Lower leg skin (tissue), 4 donors: ENCODE measurements around the gene OR8D4. TPM values are rescaled to one million over a fixed set of nuclear protein-coding genes. Genes with fewer than 3 reads are reported as not detected.

ENCODE experiments used
- DNase-seq, 2 donors: peaks; one replicate each; pipeline ENCODE4 v3.0.0-alpha.2; 2019; ENCODE audit warnings: low spot score in 2 of 2
- H3K4me3 ChIP-seq: fragments of 200-600 bp; sonication (generic); 2 replicates; pipeline ENCODE4 v1.5.1; 2017; ENCODE audit warnings: mild to moderate bottlenecking, low read depth; ENCODE audit not compliant: poor library complexity, severe bottlenecking
- POLR2A ChIP-seq, 2 donors: fragments of 450-650 bp; IDR thresholded peaks; one replicate each; pipeline ENCODE4 v1.6.1; 2016 to 2017; ENCODE audit warnings: antibody characterized with exemption in 2 of 2, mild to moderate bottlenecking in 1 of 2, moderate library complexity in 1 of 2
- WGBS, 2 donors: methylation state at CpG; one replicate each; pipeline ENCODE4 v1.1.5; 2018; 5-methylcytosine and 5-hydroxymethylcytosine counted together
- intact Hi-C: fragments of 100-400 bp; cut with DNase I; formaldehyde crosslinking; loops from one replicate; pipeline ENCODE4 v1.15.0; 2023; ENCODE audit warnings: low total_unique reads
- total RNA-seq, 4 donors: library from RNA; depleted of rRNA; stranded (reverse); fragments of >200 nt; gene quantifications; one replicate each; pipeline ENCODE4 v1.1.0, GENCODE V29; 2016
- TF ChIP-seq, protein P1 (sequence below), 3 donors: fragments of 450-650 bp; IDR thresholded peaks; one replicate each; pipeline ENCODE4 v1.5.1; 2016; ENCODE audit warnings: antibody characterized with exemption in 3 of 3, mild to moderate bottlenecking in 3 of 3, moderate library complexity in 2 of 3

The OR8D4 gene
- total RNA-seq, 4 donors from 2014 or later, result 0.06 TPM; not detected in 3

DNA sequence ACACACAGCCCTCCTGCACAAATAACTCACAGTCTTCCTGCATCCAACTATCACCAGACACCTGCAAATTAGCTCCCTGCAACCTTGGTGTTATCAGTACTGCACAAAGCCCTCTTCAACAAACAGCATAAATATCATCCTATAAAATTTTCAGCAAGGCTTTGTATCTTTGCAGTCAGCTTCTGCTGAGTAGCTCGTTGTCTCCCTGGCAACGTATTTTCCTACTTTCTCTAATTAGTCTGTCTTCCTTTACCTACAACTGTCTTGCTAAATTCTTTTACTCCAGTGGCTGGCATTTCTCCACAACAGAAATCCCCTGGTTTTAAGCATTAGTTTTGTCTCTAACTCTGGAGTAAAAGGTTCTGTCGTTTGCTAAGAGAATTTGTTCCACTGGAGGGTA, 3.9 kb downstream of the OR8D4 start:
- 49% methylated on average over 3 of the region's 3 CpGs for WGBS, 2 donors
- no peak for TF ChIP-seq POLR2A (IDR thresholded peaks at IDR 0.05)
- TF ChIP-seq, protein P1, sequence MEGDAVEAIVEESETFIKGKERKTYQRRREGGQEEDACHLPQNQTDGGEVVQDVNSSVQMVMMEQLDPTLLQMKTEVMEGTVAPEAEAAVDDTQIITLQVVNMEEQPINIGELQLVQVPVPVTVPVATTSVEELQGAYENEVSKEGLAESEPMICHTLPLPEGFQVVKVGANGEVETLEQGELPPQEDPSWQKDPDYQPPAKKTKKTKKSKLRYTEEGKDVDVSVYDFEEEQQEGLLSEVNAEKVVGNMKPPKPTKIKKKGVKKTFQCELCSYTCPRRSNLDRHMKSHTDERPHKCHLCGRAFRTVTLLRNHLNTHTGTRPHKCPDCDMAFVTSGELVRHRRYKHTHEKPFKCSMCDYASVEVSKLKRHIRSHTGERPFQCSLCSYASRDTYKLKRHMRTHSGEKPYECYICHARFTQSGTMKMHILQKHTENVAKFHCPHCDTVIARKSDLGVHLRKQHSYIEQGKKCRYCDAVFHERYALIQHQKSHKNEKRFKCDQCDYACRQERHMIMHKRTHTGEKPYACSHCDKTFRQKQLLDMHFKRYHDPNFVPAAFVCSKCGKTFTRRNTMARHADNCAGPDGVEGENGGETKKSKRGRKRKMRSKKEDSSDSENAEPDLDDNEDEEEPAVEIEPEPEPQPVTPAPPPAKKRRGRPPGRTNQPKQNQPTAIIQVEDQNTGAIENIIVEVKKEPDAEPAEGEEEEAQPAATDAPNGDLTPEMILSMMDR (IDR thresholded peaks at IDR 0.05), result no peak

DNA sequence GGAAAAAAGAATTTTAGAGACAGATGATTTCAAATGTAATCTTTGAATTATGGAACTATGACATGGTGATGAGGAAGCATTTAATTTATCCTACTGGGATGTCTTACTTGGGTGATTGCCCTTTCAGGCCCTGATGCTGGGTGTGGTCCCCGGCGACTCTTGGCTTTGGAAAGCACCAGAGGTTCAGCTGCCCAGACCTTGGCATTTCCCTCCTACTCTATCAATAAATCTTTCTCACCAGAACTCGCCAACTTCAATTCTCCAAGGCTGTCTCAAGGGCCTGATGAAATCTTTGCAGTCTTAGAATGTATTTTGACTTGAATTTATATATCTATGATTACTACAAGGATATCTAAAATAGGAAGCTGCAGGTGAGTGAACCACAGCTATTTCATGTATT, 19.0 kb downstream of the OR8D4 start:
- 30% methylated on average over 3 of the region's 3 CpGs for WGBS, 2 donors
- no peak overlapping the region for H3K4me3 ChIP-seq
- intact Hi-C loops, result no loop called here
- TF ChIP-seq POLR2A (IDR thresholded peaks at IDR 0.05), result no peak
- TF ChIP-seq, protein P1 (IDR thresholded peaks at IDR 0.05), result no peak
- DNase-seq, result no peak

More for the DNA sequence above, 3.9 kb downstream of the OR8D4 start:
- H3K4me3 ChIP-seq, result no peak overlapping the region
- intact Hi-C loops, result no loop called here
- DNase-seq, result no peak

DNA sequence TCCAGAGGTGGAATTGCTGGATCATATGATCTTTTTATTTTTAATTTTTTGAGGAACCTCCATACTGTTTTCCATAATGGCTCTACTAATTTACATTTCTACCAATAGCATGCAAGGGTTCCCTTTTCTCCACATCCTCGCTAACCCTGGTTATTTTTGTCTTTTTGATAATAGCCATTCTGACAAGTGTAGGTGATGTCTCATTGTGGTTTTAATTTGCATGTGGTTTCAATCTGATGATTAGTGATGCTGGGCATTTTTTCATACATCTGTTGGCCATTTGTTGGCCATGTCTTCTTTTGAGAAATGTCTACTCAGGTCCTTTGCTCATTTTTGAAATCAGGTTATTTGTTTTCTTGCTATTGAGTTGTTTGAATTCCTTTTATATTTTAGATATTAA, 22.1 kb downstream of the OR8D4 start:
- DNase-seq, result no peak
- no peak for TF ChIP-seq POLR2A (IDR thresholded peaks at IDR 0.05)
- TF ChIP-seq, protein P1 (IDR thresholded peaks at IDR 0.05), result no peak
- WGBS, 2 donors, result 59 to 60% methylated on average over 1 of the region's 1 CpG
- intact Hi-C loops, result no loop called here
- H3K4me3 ChIP-seq, result no peak overlapping the region

DNA sequence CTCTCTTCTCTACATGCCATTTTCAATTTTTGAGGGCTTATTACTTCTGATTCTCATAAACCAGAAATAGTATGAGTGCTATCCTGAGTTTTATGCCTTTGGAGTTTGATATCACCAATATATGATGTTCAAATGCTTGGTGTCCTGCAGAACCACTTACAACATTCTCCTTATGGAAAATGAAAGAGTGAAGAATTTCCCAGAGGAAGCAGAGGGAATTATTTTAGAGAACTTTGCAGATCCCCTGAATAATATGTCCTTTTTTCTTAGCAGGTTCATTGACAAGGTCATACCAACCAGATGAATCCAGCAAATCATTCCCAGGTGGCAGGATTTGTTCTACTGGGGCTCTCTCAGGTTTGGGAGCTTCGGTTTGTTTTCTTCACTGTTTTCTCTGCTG, 37.4 kb downstream of the OR8D4 start, which contains the start of gene OR4D5:
Gene OR4D5 (plus strand): TSS at position 301 of the 400 bp plus-strand sequence. CDS start 0 bp downstream, at position 301.
- WGBS, 2 donors, result 41 to 50% methylated on average over 1 of the region's 1 CpG
- intact Hi-C loops, result no loop called here
- TF ChIP-seq, protein P1 (IDR thresholded peaks at IDR 0.05), result no peak
- no peak for TF ChIP-seq POLR2A (IDR thresholded peaks at IDR 0.05)

DNA sequence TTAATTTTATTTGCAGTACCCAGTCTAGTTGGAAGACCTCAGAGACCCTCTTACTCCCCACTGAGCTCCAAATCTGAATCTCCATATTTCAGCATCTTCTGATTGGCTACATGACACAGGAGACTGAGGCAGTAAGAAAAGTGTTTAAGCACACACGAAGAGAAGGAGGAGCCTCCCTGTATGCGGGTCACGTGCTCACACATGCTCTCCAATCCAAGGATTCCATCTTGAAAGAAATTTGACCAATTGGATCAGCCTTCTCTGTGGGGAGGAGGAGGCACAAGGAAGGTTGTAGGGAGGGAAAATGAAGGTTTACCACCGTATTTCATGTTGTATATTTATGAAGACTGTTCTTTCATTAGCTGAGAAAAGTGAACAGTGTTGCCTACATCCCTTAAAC, 40.4 kb downstream of the OR8D4 start:
- TF ChIP-seq, protein P1 (IDR thresholded peaks at IDR 0.05), result no peak
- TF ChIP-seq POLR2A (IDR thresholded peaks at IDR 0.05), result no peak
- WGBS, 2 donors, result 83 to 88% methylated on average over 4 of the region's 4 CpGs
- DNase-seq, result no peak
- intact Hi-C loops, result no loop called here
- no peak overlapping the region for H3K4me3 ChIP-seq

More for the DNA sequence above, 37.4 kb downstream of the OR8D4 start, which contains the start of gene OR4D5:
- no peak within 1 kb of the TSS for H3K4me3 ChIP-seq
- DNase-seq, result no peak

DNA sequence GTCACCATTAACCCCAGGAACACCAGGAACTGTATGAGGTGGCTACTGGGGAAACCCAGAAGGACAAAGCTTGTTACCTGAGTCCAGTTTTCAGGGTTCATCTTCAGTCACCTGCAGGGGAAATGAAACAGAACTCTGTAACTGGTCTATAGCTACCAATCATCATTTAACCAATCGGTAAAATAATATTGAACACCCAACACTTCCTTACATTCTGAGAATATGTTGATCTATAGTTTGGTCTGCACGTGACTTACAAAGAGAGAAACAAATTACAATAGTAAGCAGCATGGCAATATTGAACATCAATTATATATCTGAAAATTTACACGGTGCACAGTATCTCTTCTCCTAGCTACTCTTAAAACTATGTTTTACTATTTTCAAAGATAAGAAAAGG, 41.8 kb downstream of the OR8D4 start, which contains the start of gene OR6T1:
Gene OR6T1 (minus strand): TSS at position 101 of the 400 bp plus-strand sequence. CDS start 0 bp downstream, at position 101.
- WGBS, 2 donors, result 91% methylated on average over 3 of the region's 3 CpGs
- H3K4me3 ChIP-seq, result no peak within 1 kb of the TSS
- no peak for TF ChIP-seq POLR2A (IDR thresholded peaks at IDR 0.05)
- TF ChIP-seq, protein P1 (IDR thresholded peaks at IDR 0.05), result no peak
- intact Hi-C loops, result no loop called here
- DNase-seq, result no peak
